Naive thymus-derived CD4-positive, alpha-beta T cell (primary cell): Measurements from ENCODE around the gene APMAP. TPM values are rescaled to one million over a fixed set of nuclear protein-coding genes. Genes with fewer than 3 reads are reported as not detected.
A peak's percentile ranks its signal among the peaks of the same experiment; 100 is the strongest.

Experiments
- ATAC-seq: fragments of 150-1000 bp; cut with Tn5 transposase; 2 replicates; pipeline ENCODE4 v1.10.0; 2021; ENCODE audit warnings: mild to moderate bottlenecking, moderate library complexity
- CTCF ChIA-PET: fragments of 350-600 bp; sonication (Branson Sonifier 250); formaldehyde crosslinking; loops from one replicate; lab custom pipeline; 2021; ENCODE audit warnings: antibody characterized with exemption; lab: Charles Lee
- POLR2A ChIA-PET: fragments of 350-600 bp; sonication (Branson Sonifier 250); formaldehyde crosslinking; loops from one replicate; lab custom pipeline; 2021; ENCODE audit warnings: antibody characterized with exemption, inconsistent platforms; lab: Charles Lee
- DNase-seq, 9 donors: peaks; one replicate each; pipeline versions ENCODE4 v3.0.0 to v3.0.0-alpha.2; 2020 to 2022; ENCODE audit warnings: mixed read lengths in 1 of 9
- H3K27ac ChIP-seq: one replicate; pipeline ENCODE4 v1.7.0; 2013; ENCODE audit warnings: mild to moderate bottlenecking, low read depth, low read length, moderate library complexity
- H3K27me3 ChIP-seq, 2 donors: one replicate each; pipeline ENCODE4 v1.7.0; 2013; ENCODE audit warnings: low read length in 2 of 2, mild to moderate bottlenecking in 2 of 2, moderate library complexity in 2 of 2; ENCODE audit not compliant: control insufficient read depth in 2 of 2, insufficient read depth in 2 of 2
- H3K36me3 ChIP-seq, 3 experiments: 1 replicate in 2 of 3; 2 replicates in 1 of 3; pipeline ENCODE4 v1.7.0; 2013; ENCODE audit warnings: low read length in 3 of 3, mild to moderate bottlenecking in 3 of 3, moderate library complexity in 1 of 3; ENCODE audit not compliant: insufficient read depth in 3 of 3, control insufficient read depth in 2 of 3
- H3K4me1 ChIP-seq, 2 donors: one replicate each; pipeline ENCODE4 v1.7.0; 2013; ENCODE audit warnings: low read length in 2 of 2, mild to moderate bottlenecking in 2 of 2, moderate library complexity in 1 of 2; ENCODE audit not compliant: control insufficient read depth in 2 of 2, insufficient read depth in 2 of 2
- H3K4me3 ChIP-seq: 2 replicates; pipeline ENCODE4 v1.7.0; 2013; ENCODE audit warnings: mild to moderate bottlenecking, low read length
- H3K9me3 ChIP-seq, 3 experiments: 1 replicate in 2 of 3; 2 replicates in 1 of 3; pipeline ENCODE4 v1.7.0; 2013; ENCODE audit warnings: low read length in 3 of 3; ENCODE audit not compliant: control insufficient read depth in 2 of 3
- H3K27ac Mint-ChIP-seq, 9 donors: one replicate each; pipeline ENCODE4 v1.8.0; 2020 to 2022; ENCODE audit warnings: mixed read lengths in 9 of 9, mild to moderate bottlenecking in 8 of 9, moderate library complexity in 5 of 9, inconsistent platforms in 2 of 9
- H3K27me3 Mint-ChIP-seq, 5 donors: one replicate each; pipeline ENCODE4 v1.8.0; 2021 to 2022; ENCODE audit warnings: mixed read lengths in 5 of 5, mild to moderate bottlenecking in 1 of 5
- H3K36me3 Mint-ChIP-seq, 5 donors: one replicate each; pipeline ENCODE4 v1.8.0; 2020 to 2022; ENCODE audit warnings: mixed read lengths in 5 of 5, mild to moderate bottlenecking in 3 of 5, inconsistent platforms in 1 of 5
- H3K4me1 Mint-ChIP-seq, 7 donors: one replicate each; pipeline ENCODE4 v1.8.0; 2020 to 2022; ENCODE audit warnings: mixed read lengths in 7 of 7, mild to moderate bottlenecking in 3 of 7, inconsistent platforms in 1 of 7
- H3K4me3 Mint-ChIP-seq, 10 donors: one replicate each; pipeline ENCODE4 v1.8.0; 2020 to 2022; ENCODE audit warnings: mild to moderate bottlenecking in 10 of 10, mixed read lengths in 10 of 10, moderate library complexity in 6 of 10, inconsistent platforms in 2 of 10
- H3K9me3 Mint-ChIP-seq, 11 donors: one replicate each; pipeline ENCODE4 v1.8.0; 2020 to 2022; ENCODE audit warnings: mixed read lengths in 11 of 11, mild to moderate bottlenecking in 4 of 11, inconsistent platforms in 1 of 11, moderate library complexity in 1 of 11
- intact Hi-C, 2 donors: fragments of 100-400 bp; cut with micrococcal nuclease; formaldehyde crosslinking; loops; one replicate each; pipeline ENCODE4 v1.15.1; 2023
- polyA plus RNA-seq, 2 donors: library from polyadenylated mRNA; unstranded; fragments of 300-500 nt; fragmentation: Illumina TruSeq; gene quantifications; one replicate each; pipeline ENCODE4 v1.2.3, GENCODE V29; 2021
- total RNA-seq, 6 experiments: library from RNA in 5 of 6; stranded (reverse) in 5 of 6; gene quantifications; 1 replicate in 5 of 6; 2 replicates in 1 of 6; pipeline ENCODE4 v1.2.3 and lab custom pipeline; 2021 to 2026

APMAP gene
- total and polyA plus RNA-seq, 7 experiments from 2014 or later, result 28.2 to 74.6 (median 41.4) TPM

DNA sequence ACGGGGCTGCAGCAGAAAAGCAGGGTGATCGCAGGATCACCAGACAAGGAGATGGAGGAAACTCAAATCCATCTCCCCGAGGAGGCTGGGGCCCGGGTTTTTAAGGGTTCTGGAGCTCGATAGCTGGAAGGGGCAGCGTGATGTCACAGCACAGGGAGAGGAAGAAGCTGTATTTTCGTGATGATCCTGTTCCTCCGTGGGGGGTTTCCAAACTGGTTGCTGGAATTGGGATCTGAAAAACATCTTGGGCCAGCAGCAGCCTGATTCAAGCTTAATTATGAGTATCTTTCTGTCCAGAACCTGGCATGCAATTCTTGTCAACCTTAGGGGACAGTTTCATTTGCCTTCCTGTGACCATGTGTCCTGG is 39.4 kb downstream of the APMAP start:
- H3K27me3 Mint-ChIP-seq, result no peaks in the 10 kb centered on the region
- peaks cover 0 to 20% (median 0%) of the 10 kb centered on the region in 5 donors for H3K36me3 Mint-ChIP-seq
- ATAC-seq (no peak), DNase-seq (no peak)
- no peak overlapping the region for H3K27ac ChIP-seq
- peak overlapping the region in 5 of 9 donors; percentile 25 to 74 (median 56) for H3K27ac Mint-ChIP-seq
- H3K4me3 Mint-ChIP-seq, result peak overlapping the region in 2 of 10 donors; percentile 17 to 51
- H3K9me3 Mint-ChIP-seq, result peaks cover 0 to 5% (median 0%) of the 10 kb centered on the region in 11 donors
- no peaks in the 10 kb centered on the region for H3K27me3 ChIP-seq
- H3K9me3 ChIP-seq, result no peaks in the 10 kb centered on the region
- no peak overlapping the region for H3K4me3 ChIP-seq
- intact Hi-C loops, result no loop called here
- ChIA-PET CTCF (no interaction called here), POLR2A (interaction anchor here (0.5 to 0.6 kb wide), 2 partner anchors 684 to 1469 kb away, joined by 3 read pairs; no protein-coding TSS in a partner anchor)
- peaks cover 13 to 53% of the 10 kb centered on the region in 2 donors for H3K4me1 ChIP-seq
- peaks cover 16 to 68% (median 27%) of the 10 kb centered on the region in 7 donors for H3K4me1 Mint-ChIP-seq
- H3K36me3 ChIP-seq, result peaks cover 0 to 12% (median 2%) of the 10 kb centered on the region in 3 experiments

DNA sequence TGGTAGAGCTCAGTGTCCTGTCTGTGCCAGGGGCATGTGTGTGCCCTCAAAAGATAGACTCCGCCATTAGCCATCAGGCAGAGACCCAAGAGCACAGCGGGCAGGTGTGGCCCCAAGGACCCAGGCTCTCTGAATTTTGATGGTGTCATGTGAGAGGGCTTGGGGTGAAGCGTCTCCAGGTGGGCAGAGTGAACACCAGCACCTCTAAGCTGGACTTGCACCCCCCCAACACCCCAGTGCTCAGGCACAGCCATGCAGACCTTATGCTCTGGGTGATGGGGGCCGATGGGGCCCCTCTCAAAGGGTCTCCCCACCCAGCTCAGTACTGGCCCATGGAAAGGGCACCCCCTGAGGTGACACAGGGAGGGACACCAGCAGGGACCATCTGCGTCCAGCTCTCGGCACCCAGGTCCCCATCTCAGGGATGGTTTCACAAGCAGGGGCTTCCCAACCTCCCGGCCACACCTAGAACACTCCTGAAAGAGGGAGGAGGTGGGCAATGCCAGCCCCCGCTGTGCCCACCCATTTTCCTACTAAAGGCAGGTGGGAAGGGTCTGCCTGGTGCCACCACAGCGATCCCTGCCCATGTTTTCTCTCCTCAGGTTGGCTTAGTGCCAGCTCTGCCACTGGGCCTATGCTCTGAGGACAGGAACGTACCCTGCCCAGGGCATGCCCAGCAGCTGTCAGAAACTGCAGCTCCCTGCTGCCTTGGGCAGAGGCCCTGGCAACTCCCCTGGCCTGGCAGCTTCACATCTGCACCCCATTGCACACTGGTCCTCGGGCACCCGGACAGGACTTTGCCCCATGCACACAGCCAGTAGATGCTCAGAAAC is 40.0 kb downstream of the APMAP start:
- Histone ChIP-seq H3K27me3 (no peaks in the 10 kb centered on the region), H3K4me1 (peaks cover 13 to 52% of the 10 kb centered on the region in 2 donors), H3K9me3 (no peaks in the 10 kb centered on the region), H3K27ac (no peak overlapping the region), H3K36me3 (peaks cover 0 to 9% (median 0%) of the 10 kb centered on the region in 3 experiments), H3K4me3 (peak overlapping the region; percentile 66)
- H3K27me3 Mint-ChIP-seq, result no peaks in the 10 kb centered on the region
- ATAC-seq, result no peak
- H3K4me1 Mint-ChIP-seq, result peaks cover 16 to 74% (median 33%) of the 10 kb centered on the region in 7 donors
- intact Hi-C loops, result no loop called here
- H3K36me3 Mint-ChIP-seq, result peaks cover 0 to 24% (median 0%) of the 10 kb centered on the region in 5 donors
- peaks cover 0 to 10% (median 3%) of the 10 kb centered on the region in 11 donors for H3K9me3 Mint-ChIP-seq
- peak overlapping the region in 2 of 10 donors; percentile 51 to 94 for H3K4me3 Mint-ChIP-seq
- peak overlapping the region in 7 of 9 donors; percentile 25 to 85 (median 51) for H3K27ac Mint-ChIP-seq
- DNase-seq, result no peak
- ChIA-PET CTCF (interaction anchor here (0.6 kb wide), 1 partner anchor 526 kb away, joined by 3 read pairs; no protein-coding TSS in a partner anchor), POLR2A (interaction anchor here (0.5 to 0.6 kb wide), 2 partner anchors 684 to 1468 kb away, joined by 3 read pairs; no protein-coding TSS in a partner anchor)

DNA sequence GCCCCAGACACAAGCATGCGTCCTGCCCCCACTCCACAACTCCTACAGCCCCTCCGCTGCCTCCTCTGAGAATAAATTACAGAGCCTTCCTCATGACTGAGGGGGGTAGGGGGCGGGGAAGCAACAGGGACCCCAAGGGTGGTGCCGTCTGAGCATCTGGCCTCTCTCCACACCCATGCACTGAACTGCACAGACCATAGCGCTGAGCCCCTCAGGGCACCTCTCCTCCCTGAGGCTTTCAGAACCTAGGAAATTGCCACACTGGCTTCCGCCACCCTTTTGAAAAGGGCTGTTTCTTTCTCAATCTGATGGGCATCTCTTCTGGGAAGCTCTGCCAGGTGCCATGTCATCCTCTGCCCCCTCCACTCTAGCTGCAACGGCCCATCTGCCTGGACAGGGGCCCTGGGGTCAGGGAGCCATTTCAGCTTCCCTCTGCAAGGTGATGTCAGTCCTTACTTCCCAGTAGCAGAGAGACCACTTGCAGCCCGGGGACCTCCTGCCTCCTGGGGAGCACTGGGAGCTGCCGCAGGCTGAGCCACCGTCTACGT is 40.9 kb downstream of the APMAP start:
- no peaks in the 10 kb centered on the region for H3K9me3 ChIP-seq
- no peaks in the 10 kb centered on the region for H3K27me3 ChIP-seq
- intact Hi-C loops, result no loop called here
- H3K27ac ChIP-seq, result no peak overlapping the region
- DNase-seq (no peak), ATAC-seq (no peak)
- Mint-ChIP-seq H3K36me3 (peaks cover 0 to 34% (median 0%) of the 10 kb centered on the region in 5 donors), H3K4me3 (peak overlapping the region in 2 of 10 donors; percentile 73 to 94), H3K4me1 (peaks cover 16 to 84% (median 33%) of the 10 kb centered on the region in 7 donors), H3K27ac (peak overlapping the region in 4 of 9 donors; percentile 4 to 85 (median 47)), H3K27me3 (no peaks in the 10 kb centered on the region), H3K9me3 (peaks cover 0 to 20% (median 7%) of the 10 kb centered on the region in 11 donors)
- ChIA-PET CTCF (no interaction called here), POLR2A (no interaction called here)
- peaks cover 13 to 51% of the 10 kb centered on the region in 2 donors for H3K4me1 ChIP-seq
- peaks cover 0 to 9% (median 0%) of the 10 kb centered on the region in 3 experiments for H3K36me3 ChIP-seq
- H3K4me3 ChIP-seq, result peak overlapping the region; percentile 66

DNA sequence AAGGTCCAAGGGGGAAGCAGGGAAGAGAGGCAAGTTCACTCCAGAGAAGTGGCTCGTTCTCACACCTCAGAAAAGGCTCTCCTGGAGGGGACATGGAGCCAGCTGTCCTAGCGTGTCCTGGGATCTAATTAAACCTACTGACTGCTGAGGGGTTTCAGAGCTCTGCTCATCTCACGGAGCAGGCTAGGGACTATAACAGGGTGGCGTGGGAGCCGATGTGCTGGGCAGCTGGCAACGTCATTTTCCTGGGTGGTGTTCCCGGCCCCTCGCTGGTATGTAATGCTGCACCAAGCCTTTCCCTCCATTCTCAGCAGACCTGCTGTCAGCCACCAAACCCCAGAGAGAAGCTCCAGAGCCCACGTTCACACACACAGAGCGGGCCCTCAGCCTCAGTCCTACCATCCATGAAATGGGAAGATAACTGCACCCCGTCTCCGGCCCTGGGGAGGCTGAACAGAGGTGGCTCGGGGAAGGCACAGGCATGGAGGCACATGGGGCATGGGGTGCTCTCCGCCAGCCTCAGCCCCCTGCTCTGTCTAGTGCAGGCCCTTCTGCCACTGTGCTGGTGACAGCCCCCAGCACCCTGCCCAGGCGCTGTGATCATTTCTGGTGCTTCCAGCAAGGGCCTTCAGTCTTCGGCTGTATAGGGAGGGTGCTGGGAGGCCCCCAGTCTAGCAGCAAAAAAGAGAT is 41.6 kb downstream of the APMAP start:
- H3K9me3 Mint-ChIP-seq, result peaks cover under 1 to 26% (median 10%) of the 10 kb centered on the region in 11 donors
- POLR2A ChIA-PET, result interaction anchor here (0.6 kb wide), 1 partner anchor 671 kb away, joined by 3 read pairs; no protein-coding TSS in a partner anchor

DNA sequence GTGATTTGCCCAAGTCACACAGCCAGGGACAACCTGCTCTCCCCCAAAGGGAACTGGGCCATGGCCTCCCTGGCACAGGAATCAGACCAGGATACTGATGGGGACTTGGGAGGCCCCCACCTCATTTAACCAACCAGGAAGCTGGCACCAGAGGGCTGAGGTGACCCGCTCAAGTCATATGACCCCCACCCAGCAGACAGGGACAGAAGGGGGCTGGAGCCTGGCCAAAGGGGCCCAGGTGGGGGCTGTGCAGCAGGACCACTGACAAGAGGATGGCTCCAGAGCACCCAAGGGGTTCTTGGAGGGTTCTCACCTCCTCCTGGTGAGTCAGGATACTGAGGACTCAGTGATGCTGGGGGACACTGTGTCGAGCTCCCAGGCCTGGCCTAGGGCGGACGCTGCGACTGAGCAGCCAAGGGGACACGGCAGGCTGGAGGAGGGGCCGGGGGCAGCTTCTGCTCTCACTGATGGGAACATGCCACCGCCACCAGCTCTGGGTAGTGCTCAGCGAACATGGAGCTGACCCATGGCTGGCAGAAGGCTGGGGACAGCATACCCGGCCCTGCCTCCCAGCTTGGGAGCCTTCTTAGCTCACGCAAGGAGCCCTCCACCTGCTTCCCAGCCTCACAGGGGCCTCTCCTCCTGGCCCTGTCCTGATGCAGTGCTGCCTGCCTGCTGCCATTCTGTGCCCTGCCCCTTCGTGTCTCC is 42.3 kb downstream of the APMAP start:
- peaks cover 7 to 33% (median 17%) of the 10 kb centered on the region in 11 donors for H3K9me3 Mint-ChIP-seq
- peaks cover 16 to 80% (median 29%) of the 10 kb centered on the region in 7 donors for H3K4me1 Mint-ChIP-seq
- Histone ChIP-seq H3K4me1 (peaks cover 11 to 45% of the 10 kb centered on the region in 2 donors), H3K9me3 (no peaks in the 10 kb centered on the region), H3K4me3 (peak overlapping the region; percentile 66), H3K36me3 (no peaks in the 10 kb centered on the region), H3K27me3 (no peaks in the 10 kb centered on the region), H3K27ac (no peak overlapping the region)
- ChIA-PET CTCF (no interaction called here), POLR2A (interaction anchor here (0.6 to 1.2 kb wide), 2 partner anchors 43 to 670 kb away, joined by 3 to 4 read pairs; no protein-coding TSS in a partner anchor)
- no peaks in the 10 kb centered on the region for H3K27me3 Mint-ChIP-seq
- no peak for ATAC-seq
- intact Hi-C loops, result no loop called here
- DNase-seq, result no peak
- H3K27ac Mint-ChIP-seq, result peak overlapping the region in 7 of 9 donors; percentile 28 to 94 (median 80)
- H3K4me3 Mint-ChIP-seq, result peak overlapping the region in 5 of 10 donors; percentile 17 to 94 (median 72)
- H3K36me3 Mint-ChIP-seq, result peaks cover 5 to 47% (median 6%) of the 10 kb centered on the region in 5 donors

More for the DNA sequence above, 41.6 kb downstream of the APMAP start:
- H3K4me3 Mint-ChIP-seq, result peak overlapping the region in 3 of 10 donors; percentile 14 to 94 (median 73)
- Histone ChIP-seq H3K27me3 (no peaks in the 10 kb centered on the region), H3K36me3 (peaks cover 0 to 5% (median 0%) of the 10 kb centered on the region in 3 experiments), H3K4me3 (peak overlapping the region; percentile 66), H3K27ac (no peak overlapping the region), H3K9me3 (no peaks in the 10 kb centered on the region), H3K4me1 (peaks cover 13 to 49% of the 10 kb centered on the region in 2 donors)
- H3K4me1 Mint-ChIP-seq, result peaks cover 16 to 80% (median 33%) of the 10 kb centered on the region in 7 donors
- intact Hi-C loops, result no loop called here
- ATAC-seq (no peak), DNase-seq (no peak)
- H3K27me3 Mint-ChIP-seq, result no peaks in the 10 kb centered on the region
- H3K27ac Mint-ChIP-seq, result peak overlapping the region in 5 of 9 donors; percentile 4 to 85 (median 28)
- CTCF ChIA-PET, result no interaction called here
- H3K36me3 Mint-ChIP-seq, result peaks cover 0 to 40% (median under 1%) of the 10 kb centered on the region in 5 donors
